Ishikawa (cell line): ENCODE measurements around the gene SMYD3.

Experiments
- CEBPB ChIP-seq: IDR thresholded peaks from 2 replicates; pipeline ENCODE4 v1.6.1; 2012
- CREB1 ChIP-seq: IDR thresholded peaks from 2 replicates; pipeline ENCODE4 v1.6.1; 2012; ENCODE audit warnings: low read depth
- EGR1 ChIP-seq: IDR thresholded peaks from 2 replicates; pipeline ENCODE4 v1.6.1; 2012
- EP300 ChIP-seq: IDR thresholded peaks from 2 replicates; pipeline ENCODE4 v1.6.1; 2012; ENCODE audit warnings: borderline replicate concordance
- FOXM1 ChIP-seq: IDR thresholded peaks from 2 replicates; pipeline ENCODE4 v1.6.1; 2012; ENCODE audit warnings: low read depth, borderline replicate concordance
- MAX ChIP-seq: IDR thresholded peaks from 2 replicates; pipeline ENCODE4 v1.6.1; 2012
- NFIC ChIP-seq: IDR thresholded peaks from 2 replicates; pipeline ENCODE4 v1.6.1; 2012
- RAD21 ChIP-seq: IDR thresholded peaks from 2 replicates; pipeline ENCODE4 v1.6.1; 2012; ENCODE audit warnings: low read depth
- TAF1 ChIP-seq: IDR thresholded peaks from 2 replicates; pipeline ENCODE4 v1.6.1; 2012; ENCODE audit warnings: low read depth, mild to moderate bottlenecking
- TCF12 ChIP-seq: IDR thresholded peaks from 2 replicates; pipeline ENCODE4 v1.6.1; 2012; ENCODE audit warnings: low read depth
- TEAD4 ChIP-seq: IDR thresholded peaks from 2 replicates; pipeline ENCODE4 v1.6.1; 2012
- YY1 ChIP-seq: IDR thresholded peaks from 2 replicates; pipeline ENCODE4 v1.6.1; 2012; ENCODE audit warnings: low read depth
- ZBTB7A ChIP-seq: IDR thresholded peaks from 2 replicates; pipeline ENCODE4 v1.6.1; 2012; ENCODE audit warnings: low read depth
- TF ChIP-seq, protein P1 (sequence below): IDR thresholded peaks from 2 replicates; pipeline ENCODE4 v1.6.1; 2012
- TF ChIP-seq, protein P2 (sequence below): IDR thresholded peaks from 2 replicates; pipeline ENCODE4 v1.6.1; 2012; ENCODE audit warnings: low read depth, mild to moderate bottlenecking

Gene SMYD3

DNA sequence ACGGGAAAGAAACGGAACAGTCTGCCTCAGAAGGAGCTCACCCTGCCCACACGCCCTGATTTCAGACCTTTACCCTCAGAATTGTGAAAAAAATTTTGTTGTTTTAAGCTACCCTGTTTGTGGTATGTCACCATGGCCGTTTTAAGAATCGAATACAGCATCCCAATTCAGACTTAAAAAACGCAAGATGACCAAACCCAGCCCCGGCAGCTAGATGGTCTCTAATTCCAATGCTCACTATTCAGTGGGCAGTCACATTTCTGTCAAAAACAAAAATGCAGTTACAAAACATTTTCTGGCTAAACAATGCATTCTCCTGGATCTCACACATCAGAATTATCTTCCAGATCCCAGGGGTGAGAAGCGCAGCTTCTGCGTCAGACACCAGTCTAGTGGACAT is 527.5 kb downstream of the SMYD3 start:
- TF ChIP-seq TAF1: no peak
- no peak for TF ChIP-seq RAD21
- TF ChIP-seq, protein P1, sequence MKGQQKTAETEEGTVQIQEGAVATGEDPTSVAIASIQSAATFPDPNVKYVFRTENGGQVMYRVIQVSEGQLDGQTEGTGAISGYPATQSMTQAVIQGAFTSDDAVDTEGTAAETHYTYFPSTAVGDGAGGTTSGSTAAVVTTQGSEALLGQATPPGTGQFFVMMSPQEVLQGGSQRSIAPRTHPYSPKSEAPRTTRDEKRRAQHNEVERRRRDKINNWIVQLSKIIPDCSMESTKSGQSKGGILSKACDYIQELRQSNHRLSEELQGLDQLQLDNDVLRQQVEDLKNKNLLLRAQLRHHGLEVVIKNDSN: no peak
- no peak for TF ChIP-seq ZBTB7A
- TF ChIP-seq, protein P2, sequence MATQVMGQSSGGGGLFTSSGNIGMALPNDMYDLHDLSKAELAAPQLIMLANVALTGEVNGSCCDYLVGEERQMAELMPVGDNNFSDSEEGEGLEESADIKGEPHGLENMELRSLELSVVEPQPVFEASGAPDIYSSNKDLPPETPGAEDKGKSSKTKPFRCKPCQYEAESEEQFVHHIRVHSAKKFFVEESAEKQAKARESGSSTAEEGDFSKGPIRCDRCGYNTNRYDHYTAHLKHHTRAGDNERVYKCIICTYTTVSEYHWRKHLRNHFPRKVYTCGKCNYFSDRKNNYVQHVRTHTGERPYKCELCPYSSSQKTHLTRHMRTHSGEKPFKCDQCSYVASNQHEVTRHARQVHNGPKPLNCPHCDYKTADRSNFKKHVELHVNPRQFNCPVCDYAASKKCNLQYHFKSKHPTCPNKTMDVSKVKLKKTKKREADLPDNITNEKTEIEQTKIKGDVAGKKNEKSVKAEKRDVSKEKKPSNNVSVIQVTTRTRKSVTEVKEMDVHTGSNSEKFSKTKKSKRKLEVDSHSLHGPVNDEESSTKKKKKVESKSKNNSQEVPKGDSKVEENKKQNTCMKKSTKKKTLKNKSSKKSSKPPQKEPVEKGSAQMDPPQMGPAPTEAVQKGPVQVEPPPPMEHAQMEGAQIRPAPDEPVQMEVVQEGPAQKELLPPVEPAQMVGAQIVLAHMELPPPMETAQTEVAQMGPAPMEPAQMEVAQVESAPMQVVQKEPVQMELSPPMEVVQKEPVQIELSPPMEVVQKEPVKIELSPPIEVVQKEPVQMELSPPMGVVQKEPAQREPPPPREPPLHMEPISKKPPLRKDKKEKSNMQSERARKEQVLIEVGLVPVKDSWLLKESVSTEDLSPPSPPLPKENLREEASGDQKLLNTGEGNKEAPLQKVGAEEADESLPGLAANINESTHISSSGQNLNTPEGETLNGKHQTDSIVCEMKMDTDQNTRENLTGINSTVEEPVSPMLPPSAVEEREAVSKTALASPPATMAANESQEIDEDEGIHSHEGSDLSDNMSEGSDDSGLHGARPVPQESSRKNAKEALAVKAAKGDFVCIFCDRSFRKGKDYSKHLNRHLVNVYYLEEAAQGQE: no peak
- TF ChIP-seq NFIC: no peak
- TF ChIP-seq TEAD4: no peak

GRCh38 chr1:245978915-245979314 is 528.2 kb downstream of the SMYD3 start:
- TF ChIP-seq EP300 (no peak), CEBPB (no peak), CREB1 (no peak), EGR1 (no peak), MAX (no peak), TCF12 (no peak), TEAD4 (no peak), RAD21 (no peak), FOXM1 (no peak), ZBTB7A (no peak), TAF1 (no peak), YY1 (no peak), NFIC (no peak)
- TF ChIP-seq, protein P1: no peak
- TF ChIP-seq, protein P2: no peak

DNA sequence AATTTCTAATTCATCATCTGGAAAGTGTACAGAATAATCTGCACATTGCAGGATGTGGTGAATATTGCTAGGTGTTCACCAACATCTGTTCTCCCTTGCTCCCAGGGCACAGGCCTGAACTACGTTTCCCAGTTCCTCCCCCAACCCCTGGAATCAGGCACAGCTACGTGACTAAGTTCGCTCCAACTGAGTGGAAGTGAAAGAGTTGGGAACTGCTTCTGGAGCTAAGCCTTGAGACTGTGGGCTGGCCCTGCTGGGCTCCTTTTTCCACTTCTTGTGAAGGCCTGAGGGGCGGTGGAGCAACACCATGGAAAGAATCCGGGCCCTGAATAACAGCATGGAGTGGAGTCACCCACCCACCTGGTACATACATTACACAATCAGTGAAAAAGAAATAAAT is 534.6 kb downstream of the SMYD3 start:
- TF ChIP-seq TCF12 (no peak), RAD21 (no peak), EP300 (no peak), NFIC (no peak), YY1 (no peak), CREB1 (no peak), MAX (no peak), CEBPB (no peak), EGR1 (no peak), TAF1 (no peak), FOXM1 (no peak), TEAD4 (no peak), ZBTB7A (no peak)
- TF ChIP-seq, protein P1: no peak

DNA sequence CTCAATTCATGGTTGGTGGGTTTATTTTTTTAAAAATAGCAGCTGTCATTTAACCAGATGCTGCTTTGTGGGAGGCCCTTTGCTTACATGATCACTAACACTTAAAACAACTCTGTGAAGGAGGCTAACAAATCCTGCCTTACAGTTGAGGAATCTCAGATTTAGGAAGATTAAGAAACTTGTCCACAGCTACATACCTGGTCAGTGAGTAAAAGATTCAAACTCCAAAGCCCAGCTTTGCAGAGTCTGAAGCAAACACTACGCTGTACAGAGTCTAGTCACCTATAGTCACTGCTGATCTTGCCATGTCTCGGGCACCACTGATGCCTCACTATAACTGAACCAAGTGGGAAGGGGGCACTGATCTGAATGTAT is 535.4 kb downstream of the SMYD3 start:
- TF ChIP-seq EGR1 (no peak), CEBPB (no peak), TEAD4 (no peak), ZBTB7A (no peak), FOXM1 (no peak), TAF1 (no peak), NFIC (no peak), EP300 (no peak), RAD21 (no peak), MAX (no peak), CREB1 (no peak), TCF12 (no peak), YY1 (no peak)
- TF ChIP-seq, protein P2: no peak
- TF ChIP-seq, protein P1: no peak
